H1 (cell line): Measurements from ENCODE around the gene BBC3. TPM values are rescaled to one million over a fixed set of nuclear protein-coding genes. Genes with fewer than 3 reads are reported as not detected.

ENCODE experiments used
- ATF2 ChIP-seq: IDR thresholded peaks from 2 replicates; pipeline ENCODE4 v1.6.1; 2012; ENCODE audit warnings: low read length, inconsistent platforms
- CEBPB ChIP-seq: IDR thresholded peaks from 2 replicates; pipeline ENCODE4 v1.6.1; 2012; ENCODE audit warnings: low read depth, low read length
- CHD1 ChIP-seq: IDR thresholded peaks from 2 replicates; pipeline ENCODE4 v1.6.1; 2012; ENCODE audit warnings: low read depth, low read length, improper control_type of control experiment
- CREB1 ChIP-seq: IDR thresholded peaks from 2 replicates; pipeline ENCODE4 v1.6.1; 2012; ENCODE audit warnings: inconsistent platforms
- FOSL1 ChIP-seq: IDR thresholded peaks from 2 replicates; pipeline ENCODE4 v1.6.1; 2011; ENCODE audit warnings: mild to moderate bottlenecking, low read depth, low read length, moderate library complexity; ENCODE audit not compliant: insufficient read depth
- JUN ChIP-seq: IDR thresholded peaks from 2 replicates; pipeline ENCODE4 v1.6.1; 2011; ENCODE audit warnings: low read depth, mild to moderate bottlenecking, improper control_type of control experiment, low read length
- JUND ChIP-seq: IDR thresholded peaks from 2 replicates; pipeline ENCODE4 v1.6.1; 2011; ENCODE audit warnings: mild to moderate bottlenecking, improper control_type of control experiment, low read length
- KDM5A ChIP-seq: fragments of 200-600 bp; IDR thresholded peaks from 2 replicates; pipeline ENCODE4 v1.7.1; 2012; ENCODE audit warnings: mild to moderate bottlenecking, low read length, inconsistent platforms, mixed read lengths
- MAFK ChIP-seq: IDR thresholded peaks from 2 replicates; pipeline ENCODE4 v1.6.1; 2012; ENCODE audit warnings: low read depth, mild to moderate bottlenecking, improper control_type of control experiment, low read length
- SIRT6 ChIP-seq: IDR thresholded peaks from one replicate; pipeline ENCODE4 v1.7.1; 2012; ENCODE audit warnings: low read length, inconsistent platforms
- SP1 ChIP-seq: IDR thresholded peaks from 2 replicates; pipeline ENCODE4 v1.6.1; 2011; ENCODE audit warnings: low read depth, low read length
- TAF1 ChIP-seq: IDR thresholded peaks from 2 replicates; pipeline ENCODE4 v1.6.1; 2011; ENCODE audit warnings: mild to moderate bottlenecking, low read depth, low read length
- TAF7 ChIP-seq: optimal IDR thresholded peaks from 2 replicates; pipeline ENCODE3; 2011; ENCODE audit warnings: low read depth, mild to moderate bottlenecking, inconsistent platforms, low read length, moderate library complexity, borderline replicate concordance
- ZNF274 ChIP-seq: IDR thresholded peaks from 2 replicates; pipeline ENCODE4 v1.7.0; 2012; ENCODE audit warnings: low read length, borderline replicate concordance; ENCODE audit errors: extremely low read depth
- polyA plus RNA-seq, 7 experiments: library from polyadenylated mRNA; depleted of rRNA in 3 of 7; stranded (reverse) in 5 of 7; unstranded in 2 of 7; fragments of >200 nt in 5 of 7; fragments of 200-250 nt in 2 of 7; gene quantifications; 1 replicate in 5 of 7; 2 replicates in 1 of 7; 4 replicates in 1 of 7; pipeline versions ENCODE4 v1.2.1 to v1.2.3, GENCODE V29; 2011 to 2013; ENCODE audit warnings: missing spikeins in 2 of 7, mixed read lengths in 2 of 7
- total RNA-seq: library from RNA; stranded (reverse); fragmentation: NEBNext Ultra II Directional; extraction: Animal tissue kit (Norgen Biotek cat#: 25700); gene quantifications from 2 replicates; pipeline ENCODE4 v1.2.1, GENCODE V29; 2021

Gene BBC3
- total and polyA plus RNA-seq, 2 of the 8 experiments (the other 6 are each of a cell fraction or from before 2014, with no cell fraction given): 13.2 to 21.6 TPM

DNA sequence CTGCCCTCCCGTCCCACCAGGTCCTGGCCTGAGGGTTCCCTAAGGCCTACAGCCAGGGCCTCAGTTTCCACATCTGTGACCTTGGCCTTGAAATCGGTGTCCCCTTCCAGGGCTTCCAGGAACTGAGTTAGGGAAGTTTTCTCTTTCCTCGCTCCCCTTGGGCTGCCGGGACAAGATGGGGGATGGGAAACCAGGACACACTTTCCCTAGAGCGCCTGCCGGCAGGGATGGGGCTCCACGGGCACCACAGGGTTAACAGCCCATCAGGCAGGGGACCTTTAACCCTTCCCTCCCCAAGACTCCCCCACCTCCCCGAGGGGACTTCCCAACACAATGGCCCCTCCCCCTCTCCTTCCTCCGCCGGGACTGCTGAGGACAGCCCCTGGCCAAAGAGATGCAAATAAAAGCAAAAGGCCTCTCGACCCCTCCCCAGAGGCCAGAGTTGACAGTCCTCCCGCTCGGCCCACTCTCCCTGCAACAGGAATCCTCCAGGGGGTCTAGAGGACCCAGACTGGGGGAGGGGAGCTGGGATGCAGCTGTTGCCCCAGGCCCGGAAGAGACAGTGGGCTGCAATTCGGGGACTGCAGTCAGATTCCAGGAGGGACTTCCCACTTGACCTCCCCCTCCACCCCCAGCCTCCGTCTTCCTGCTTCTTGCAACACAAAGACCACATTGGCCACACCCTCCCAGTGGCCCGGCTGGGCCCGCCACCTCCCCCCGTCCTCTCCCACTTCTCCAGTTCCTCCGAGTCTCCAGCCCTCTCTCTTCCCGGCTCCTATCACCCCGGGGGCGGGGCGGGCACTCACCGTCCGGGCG is 3.4 kb downstream of the BBC3 start (continued):
- TF ChIP-seq TAF7 (peak; percentile 80), MAFK (no peak), CHD1 (no peak), JUND (peak; percentile 63; the same call in 1 of the 2 replicates), CEBPB (peak; percentile 91), SIRT6 (no peak), KDM5A (no peak), SP1 (peak; percentile 94), ATF2 (peak; percentile 47; the same call in 1 of the 2 replicates), TAF1 (peak; percentile 68), JUN (no peak), CREB1 (peak; percentile 26; the same call in 1 of the 2 replicates), ZNF274 (no peak), FOSL1 (no peak)
